ENCODE results near the gene SRSF6.

- TF ChIP-seq CTCF (conservative IDR thresholded peaks at IDR 0.05; ENCODE audit: low read length): no peak
- TF ChIP-seq EZH2phosphoT487 (IDR thresholded peaks at IDR 0.05; ENCODE audit: borderline replicate concordance): no peak
Observed at GRCh38 chr20:43450841-43451799, 6.6 kb upstream of the SRSF6 start.

All from Loucy (cell line).